IMR-90 (cell line): ENCODE measurements around the gene GOLGA3. TPM values are rescaled to one million over a fixed set of nuclear protein-coding genes. Genes with fewer than 3 reads are reported as not detected.

ENCODE experiments used
- ATAC-seq: fragments of 200-7000 bp; cut with Tn5 transposase; 2 replicates; pipeline ENCODE4 v1.9.1; 2020; ENCODE audit warnings: low read depth, mild to moderate bottlenecking, moderate library complexity
- BruUV-seq: library from RNA; stranded (reverse); fragments of 400-500 nt; replicated peaks from 2 replicates; lab custom pipeline; 2021; lab: Mats Ljungman, UMichigan
- CTCF ChIA-PET: fragments of 300-600 bp; formaldehyde crosslinking; extraction: SDS; loops from one replicate; lab custom pipeline; 2021; ENCODE audit warnings: antibody characterized with exemption; lab: Yijun Ruan, JAX
- POLR2A ChIA-PET: fragments of 300-600 bp; sonication (Branson Sonifier 250); formaldehyde crosslinking; loops from one replicate; lab custom pipeline; 2022; ENCODE audit warnings: antibody characterized with exemption; ENCODE audit not compliant: unreplicated experiment; lab: Charles Lee
- DNase-seq: peaks from one replicate; pipeline ENCODE4 v3.0.0; 2013
- H2AFZ ChIP-seq: replicated peaks from 2 replicates; pipeline ENCODE3; 2013; ENCODE audit warnings: low read length, mild to moderate bottlenecking; ENCODE audit not compliant: poor library complexity
- H2AK5ac ChIP-seq: 2 replicates; pipeline ENCODE4 v1.6.1; 2013; ENCODE audit warnings: low read depth, low read length, inconsistent platforms
- H2AK9ac ChIP-seq: replicated peaks from 2 replicates; pipeline ENCODE3; 2013; ENCODE audit warnings: mild to moderate bottlenecking, low read depth, low read length, moderate library complexity; ENCODE audit not compliant: poor library complexity
- H2BK120ac ChIP-seq: 2 replicates; pipeline ENCODE4 v1.6.1; 2013; ENCODE audit warnings: low read depth, low read length, inconsistent platforms
- H2BK15ac ChIP-seq: 3 replicates; pipeline ENCODE4 v1.6.1; 2013; ENCODE audit warnings: low read depth, low read length, inconsistent platforms
- H2BK20ac ChIP-seq: 2 replicates; pipeline ENCODE4 v1.6.1; 2013; ENCODE audit warnings: low read depth, mild to moderate bottlenecking, inconsistent platforms, low read length, moderate library complexity
- H2BK5ac ChIP-seq: 2 replicates; pipeline ENCODE4 v1.6.1; 2013; ENCODE audit warnings: mild to moderate bottlenecking, low read depth, low read length, inconsistent platforms; ENCODE audit not compliant: poor library complexity, severe bottlenecking
- H3K14ac ChIP-seq: replicated peaks from 2 replicates; pipeline ENCODE4 v1.6.1; 2013; ENCODE audit warnings: low read depth, low read length, inconsistent platforms
- H3K18ac ChIP-seq: 2 replicates; pipeline ENCODE4 v1.6.1; 2013; ENCODE audit warnings: low read depth, low read length, control low read depth
- H3K23ac ChIP-seq: 2 replicates; pipeline ENCODE4 v1.6.1; 2013; ENCODE audit warnings: low read depth, low read length, inconsistent platforms
- H3K27ac ChIP-seq: 2 replicates; pipeline ENCODE4 v1.5.1; 2013; ENCODE audit warnings: mild to moderate bottlenecking, control low read depth, low read length; ENCODE audit not compliant: insufficient read depth
- H3K27me3 ChIP-seq: 2 replicates; pipeline ENCODE4 v1.6.1; 2013; ENCODE audit warnings: low read length; ENCODE audit not compliant: control insufficient read depth, insufficient read depth
- H3K36me3 ChIP-seq: 2 replicates; pipeline ENCODE4 v1.6.1; 2013; ENCODE audit warnings: low read length, mixed read lengths; ENCODE audit not compliant: control insufficient read depth, insufficient read depth
- H3K4ac ChIP-seq: 2 replicates; pipeline ENCODE4 v1.6.1; 2013; ENCODE audit warnings: low read depth, low read length, inconsistent platforms
- H3K4me1 ChIP-seq: 2 replicates; pipeline ENCODE4 v1.6.1; 2013; ENCODE audit warnings: low read length, mixed read lengths; ENCODE audit not compliant: control insufficient read depth, insufficient read depth
- H3K4me2 ChIP-seq: 2 replicates; pipeline ENCODE4 v1.6.1; 2013; ENCODE audit warnings: low read depth, mild to moderate bottlenecking, control low read depth, low read length, moderate library complexity
- H3K4me3 ChIP-seq: 2 replicates; pipeline ENCODE4 v1.5.1; 2013; ENCODE audit warnings: low read depth, mild to moderate bottlenecking, control low read depth, low read length, moderate library complexity; ENCODE audit not compliant: insufficient read depth
- H3K56ac ChIP-seq: 2 replicates; pipeline ENCODE4 v1.6.1; 2013; ENCODE audit warnings: low read length, inconsistent platforms; ENCODE audit not compliant: insufficient read depth; ENCODE audit errors: extremely low read depth
- H3K79me1 ChIP-seq, 2 experiments: 2 replicates each; pipeline ENCODE4 v1.6.1; 2013; ENCODE audit warnings: low read length in 2 of 2, inconsistent platforms in 1 of 2, low read depth in 1 of 2
- H3K9ac ChIP-seq: 2 replicates; pipeline ENCODE4 v1.6.1; 2013; ENCODE audit warnings: low read depth, low read length, control low read depth
- H3K9me1 ChIP-seq: 2 replicates; pipeline ENCODE4 v1.6.1; 2013; ENCODE audit warnings: low read length, inconsistent platforms; ENCODE audit not compliant: insufficient read depth
- H3K9me3 ChIP-seq: 2 replicates; pipeline ENCODE4 v1.6.1; 2013; ENCODE audit warnings: low read length; ENCODE audit not compliant: control insufficient read depth, insufficient read depth
- H4K20me1 ChIP-seq: 2 replicates; pipeline ENCODE4 v1.6.1; 2013; ENCODE audit warnings: low read length, inconsistent platforms; ENCODE audit not compliant: insufficient read depth
- H4K5ac ChIP-seq: 2 replicates; pipeline ENCODE4 v1.6.1; 2013; ENCODE audit warnings: mild to moderate bottlenecking, low read depth, low read length, control low read depth
- H4K8ac ChIP-seq, 2 experiments: 2 replicates each; pipeline ENCODE4 v1.6.1; 2013; ENCODE audit warnings: low read depth in 2 of 2, low read length in 2 of 2, control low read depth in 1 of 2, inconsistent platforms in 1 of 2
- H4K91ac ChIP-seq: 2 replicates; pipeline ENCODE4 v1.6.1; 2013; ENCODE audit warnings: low read depth, low read length, inconsistent platforms; ENCODE audit not compliant: insufficient read depth
- CHD1 ChIP-seq: IDR thresholded peaks from 2 replicates; pipeline ENCODE4 v1.6.1; 2012; ENCODE audit warnings: low read depth, low read length, improper control_type of control experiment
- MAFK ChIP-seq: IDR thresholded peaks from 2 replicates; pipeline ENCODE4 v1.6.1; 2012; ENCODE audit warnings: low read depth, low read length, improper control_type of control experiment
- MAZ ChIP-seq: IDR thresholded peaks from 2 replicates; pipeline ENCODE4 v1.6.1; 2012; ENCODE audit warnings: low read depth, mild to moderate bottlenecking, low read length, improper control_type of control experiment, moderate library complexity, borderline replicate concordance
- MXI1 ChIP-seq: IDR thresholded peaks from 2 replicates; pipeline ENCODE4 v1.6.1; 2012; ENCODE audit warnings: low read depth, mild to moderate bottlenecking, low read length, moderate library complexity, borderline replicate concordance
- POLR2A ChIP-seq: IDR thresholded peaks from 2 replicates; pipeline ENCODE4 v1.6.1; 2012; ENCODE audit warnings: mild to moderate bottlenecking, low read depth, low read length
- RAD21 ChIP-seq: IDR thresholded peaks from 2 replicates; pipeline ENCODE4 v1.6.1; 2012; ENCODE audit warnings: low read length, improper control_type of control experiment
- RCOR1 ChIP-seq: IDR thresholded peaks from 2 replicates; pipeline ENCODE4 v1.6.1; 2012; ENCODE audit warnings: mild to moderate bottlenecking, low read length, improper control_type of control experiment; ENCODE audit not compliant: insufficient replicate concordance
- RFX5 ChIP-seq: IDR thresholded peaks from 2 replicates; pipeline ENCODE4 v1.8.0; 2012; ENCODE audit warnings: low read depth, mild to moderate bottlenecking, low read length, moderate library complexity
- WGBS, 2 experiments: methylation state at CpG; one replicate each; pipeline versions ENCODE4 v1.1.5 to v1.1.7; 2013; ENCODE audit warnings: missing lambda C conversion rate in 2 of 2; ENCODE audit not compliant: insufficient read length in 1 of 2; ENCODE audit errors: extremely low coverage in 2 of 2; 5-methylcytosine and 5-hydroxymethylcytosine counted together
- dilution Hi-C: fragments of 300-500 bp; cut with HindIII; formaldehyde crosslinking; loops from one replicate; pipeline ENCODE4 v1.14.3; 2018; ENCODE audit warnings: low sequenced_read_pairs; ENCODE audit not compliant: unreplicated experiment
- in situ Hi-C: fragments of 300-500 bp; cut with MboI; formaldehyde crosslinking; loops from 3 replicates; pipeline ENCODE4 v1.14.3; 2019; ENCODE audit warnings: low sequenced_read_pairs, inconsistent platforms, mixed read lengths
- intact Hi-C: fragments of 100-400 bp; cut with micrococcal nuclease; formaldehyde crosslinking; loops from 2 replicates; pipeline ENCODE4 v1.10.0; 2022
- polyA plus RNA-seq, 3 experiments: library from polyadenylated mRNA; depleted of rRNA; stranded (reverse); fragments of >200 nt; gene quantifications; 2 replicates each; pipeline ENCODE4 v1.2.3, GENCODE V29; 2012; ENCODE audit warnings: low replicate concordance in 1 of 3
- total RNA-seq: library from RNA; depleted of rRNA; stranded (reverse); fragments of >200 nt; gene quantifications from 2 replicates; pipeline ENCODE4 v1.2.3, GENCODE V29; 2012

The GOLGA3 gene
- total and polyA plus RNA-seq, 2 of the 4 experiments (the other 2 are of a cell fraction): 39.6 to 99.8 TPM

DNA sequence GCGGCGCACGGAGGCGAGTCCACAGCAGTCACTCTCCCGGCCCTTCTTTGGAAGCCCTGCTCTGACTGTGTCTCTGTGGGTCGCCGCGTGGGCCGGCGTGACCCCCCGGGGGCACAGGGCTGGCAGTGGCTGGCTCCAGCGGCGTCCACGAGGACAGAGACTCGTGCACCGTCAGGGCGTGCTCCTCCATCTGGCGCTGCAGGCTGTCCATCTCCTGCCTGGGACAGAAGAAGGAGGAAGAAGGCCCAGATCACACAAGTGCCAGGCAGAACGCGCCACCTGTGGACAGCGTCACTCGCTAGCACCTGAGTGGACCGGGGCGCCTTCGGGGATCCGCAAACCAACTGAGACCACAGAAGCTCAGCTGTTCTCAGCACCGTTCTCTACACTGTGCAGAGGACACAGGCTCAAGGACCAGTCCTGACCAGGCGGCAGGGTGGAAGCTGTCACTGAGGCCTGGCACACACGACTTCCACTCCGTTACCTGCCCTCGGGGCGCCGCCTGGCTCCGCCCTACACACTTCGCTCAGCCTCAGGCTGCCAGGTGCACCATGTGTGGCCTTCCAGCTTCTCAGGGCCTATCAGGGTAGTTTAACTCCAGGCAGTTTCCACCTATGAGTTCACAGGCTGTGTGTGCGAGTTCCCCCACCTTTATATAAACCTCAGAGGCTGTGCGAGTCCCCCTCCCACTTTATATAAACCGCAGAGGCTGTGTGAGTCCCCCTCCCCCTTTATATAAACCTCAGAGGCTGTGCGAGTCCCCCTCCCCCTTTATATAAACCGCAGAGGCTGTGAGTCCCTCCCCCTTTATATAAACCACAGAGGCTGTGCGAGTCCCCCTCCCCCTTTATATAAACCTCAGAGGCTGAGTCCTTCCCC lies 55.4 kb downstream of the GOLGA3 start (continued):
- no peak for TF ChIP-seq RAD21

DNA sequence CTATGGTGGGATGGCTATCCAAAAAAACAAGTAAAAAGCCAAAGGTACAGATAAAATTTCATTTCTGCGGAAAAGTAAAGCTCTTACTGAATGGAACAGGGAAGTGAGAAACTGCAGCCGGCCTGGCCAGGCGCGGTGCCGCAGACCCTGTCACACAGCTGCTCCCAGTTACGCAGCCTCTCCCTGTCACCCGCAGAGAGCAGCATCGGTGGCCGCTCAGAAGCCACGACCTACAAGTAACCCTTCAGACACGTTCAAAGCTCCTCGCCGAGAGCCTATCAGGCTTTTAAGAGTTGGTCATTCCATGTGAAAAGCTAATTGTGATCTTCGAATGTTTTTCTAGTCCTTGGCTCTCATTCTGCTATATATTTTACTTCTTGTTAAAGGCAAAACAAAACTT lies 56.1 kb downstream of the GOLGA3 start:
- in situ Hi-C loops (no loop called here), intact Hi-C loops (no loop called here), dilution Hi-C loops (no loop called here)
- Histone ChIP-seq H3K36me3 (peaks cover 74% of the 10 kb centered on the region), H2AK5ac (no peak overlapping the region), H2AK9ac (no peak overlapping the region), H3K4me2 (no peak overlapping the region), H4K20me1 (peaks cover 22% of the 10 kb centered on the region), H3K23ac (no peak overlapping the region), H4K8ac (no peak overlapping the region), H3K9ac (no peak overlapping the region), H2BK5ac (no peak overlapping the region), H2BK20ac (no peak overlapping the region), H3K14ac (no peak overlapping the region), H3K27ac (no peak overlapping the region), H3K4ac (no peak overlapping the region), H3K9me3 (no peaks in the 10 kb centered on the region), H4K91ac (no peak overlapping the region), H3K27me3 (no peaks in the 10 kb centered on the region), H2BK120ac (no peak overlapping the region), H3K56ac (no peak overlapping the region), H2AFZ (no peak overlapping the region), H3K9me1 (no peaks in the 10 kb centered on the region), H3K79me1 (peaks cover 18 to 26% of the 10 kb centered on the region in 2 experiments; a peak in 3 of 4 replicates), H2BK15ac (no peak overlapping the region), H3K4me3 (no peak overlapping the region), H4K5ac (no peak overlapping the region), H3K4me1 (no peaks in the 10 kb centered on the region), H3K18ac (no peak overlapping the region)
- ChIA-PET CTCF (no interaction called here), POLR2A (no interaction called here)
- WGBS, 2 experiments: 92% methylated on average over 2 of the region's 14 CpGs; no CpG with 5 or more reads in 1 of the 2 experiments
- DNase-seq (no peak), ATAC-seq (no peak)
- no TSS peak for BruUV-seq
- TF ChIP-seq CHD1 (no peak), RFX5 (no peak), POLR2A (no peak), RCOR1 (no peak), MAZ (no peak), MAFK (no peak), MXI1 (no peak)
